Activated CD8-positive, alpha-beta memory T cell treated with anti-CD3 and anti-CD28 coated beads, Interleukin-2, amount 50 U/mL, for 24 hours (primary cell): ENCODE data around the gene INO80.
"Not testable (repeated sequence)": the region's sequence is repeated elsewhere in the genome, so short reads cannot be mapped to it uniquely, and the experiment has no call there.

Source experiments
- DNase-seq: peaks from one replicate; pipeline ENCODE4 v3.0.0-alpha.2; 2020; ENCODE audit errors: extremely low read depth

Gene INO80

DNA sequence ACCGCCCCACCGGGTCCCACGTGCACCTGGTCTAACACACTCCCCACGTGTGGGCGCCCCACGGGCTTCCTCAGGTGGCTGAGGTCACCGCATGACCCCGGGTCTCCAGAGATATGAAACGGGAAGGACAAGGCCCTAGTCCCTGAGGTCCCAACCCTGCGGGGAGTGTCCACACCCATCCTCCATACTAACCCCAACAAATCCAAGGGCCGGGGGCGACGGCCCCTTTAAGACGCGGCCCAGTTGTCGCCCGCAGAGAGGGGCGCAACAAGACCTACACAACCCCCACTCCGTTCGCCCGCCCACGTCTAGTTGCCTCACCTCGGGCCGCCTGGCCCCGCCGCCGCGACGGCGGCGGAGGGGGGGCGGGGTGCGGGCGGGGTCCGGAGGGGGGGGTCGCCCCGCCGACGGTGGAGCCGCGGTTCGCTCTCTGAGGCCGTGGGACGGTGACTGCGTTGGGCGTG, 396 bp downstream of the INO80 start:
- DNase-seq, result peak; percentile 19

DNA sequence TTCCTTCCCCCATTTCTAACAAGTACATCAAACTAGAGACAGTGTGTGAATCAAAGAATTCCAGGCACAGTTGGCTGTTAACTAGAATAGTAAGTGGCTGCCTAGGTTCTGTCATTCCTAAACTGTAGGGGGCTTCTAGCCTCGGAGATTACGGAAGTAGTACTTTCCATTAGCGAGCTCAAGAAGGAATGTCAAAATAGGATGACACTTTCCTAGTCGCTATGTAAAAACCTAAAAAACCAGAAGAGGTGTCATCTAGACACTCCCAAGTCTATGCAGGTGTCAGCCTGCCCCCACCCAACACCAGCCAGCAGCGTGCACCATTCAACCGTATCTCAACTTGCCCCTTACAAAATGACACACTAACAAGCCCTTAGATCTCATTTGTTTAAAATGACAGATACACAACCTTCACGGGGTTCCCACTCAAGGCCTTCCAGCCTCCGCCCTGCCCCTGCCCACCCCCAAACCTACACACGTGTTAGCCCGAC, 874 bp downstream of the INO80 start:
- peak; percentile 51 for DNase-seq

GRCh38 chr15:41106947-41107346, 9.1 kb downstream of the INO80 start:
- DNase-seq, result no peak

DNA sequence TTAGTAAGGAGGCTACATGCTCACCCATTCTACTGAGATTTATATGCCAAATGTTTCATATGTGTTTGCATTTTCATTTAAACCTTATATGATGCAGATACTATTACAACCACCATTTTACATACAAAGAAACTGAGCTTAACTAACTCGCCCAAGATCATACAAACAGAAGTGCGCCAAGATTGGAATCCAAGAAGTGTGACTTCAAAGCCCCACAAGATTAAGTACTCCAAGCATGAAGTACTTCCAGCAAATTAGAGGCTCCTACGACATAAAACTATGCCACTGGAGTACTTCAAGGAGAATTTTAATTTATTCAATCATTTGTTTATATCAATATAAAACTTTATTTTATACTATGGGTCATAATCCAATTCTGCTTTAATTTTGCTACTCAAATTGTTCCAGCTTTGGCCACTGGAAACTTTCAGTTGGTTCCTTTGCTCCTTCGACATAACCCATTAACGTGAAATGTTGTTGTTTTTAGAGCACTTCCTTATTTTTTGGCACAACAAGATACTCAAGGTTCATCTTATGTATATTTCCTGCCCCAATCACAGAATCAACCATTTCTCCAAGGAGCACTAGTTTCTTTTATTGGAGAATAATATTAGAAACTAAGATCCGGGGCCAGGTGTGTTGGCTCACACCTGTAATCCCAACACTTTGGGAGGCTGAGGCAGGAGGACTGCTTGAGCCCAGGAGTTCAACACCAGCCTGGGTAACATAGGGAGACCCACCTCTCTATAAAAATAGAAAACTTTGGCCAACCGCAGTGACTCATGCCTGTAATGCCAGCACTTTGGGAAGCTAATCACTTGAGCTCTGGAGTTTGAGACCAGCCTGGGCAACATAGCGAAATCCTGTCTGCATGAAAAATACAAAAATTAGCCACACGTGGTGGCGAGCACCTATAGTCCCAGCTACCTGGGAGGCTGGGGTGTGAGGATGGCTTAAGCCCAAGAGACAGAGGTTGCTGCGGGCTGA, 10.4 kb downstream of the INO80 start:
- DNase-seq, result no peak

- no peak for DNase-seq
Observed at GRCh38 chr15:41104234-41104633, 11.8 kb downstream of the INO80 start.

DNA sequence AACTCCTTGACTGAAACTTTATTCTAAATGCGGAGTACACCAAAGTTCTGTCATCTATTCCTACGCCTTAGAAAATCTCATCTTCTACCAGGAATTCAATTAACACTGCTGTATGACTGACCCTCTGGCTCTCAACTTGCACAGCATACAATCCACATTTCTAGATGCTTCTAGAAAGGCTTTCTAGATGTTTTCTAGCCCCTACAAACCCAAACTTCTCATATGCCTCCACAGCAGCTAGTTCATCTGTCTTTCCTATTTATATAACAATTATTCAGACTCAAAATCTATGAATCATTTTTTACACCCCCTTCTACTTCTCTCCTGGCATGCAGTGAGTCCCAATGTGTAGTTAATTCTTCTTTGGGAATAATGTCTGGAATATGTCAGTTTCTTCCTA, 13.2 kb downstream of the INO80 start:
- DNase-seq, result no peak

DNA sequence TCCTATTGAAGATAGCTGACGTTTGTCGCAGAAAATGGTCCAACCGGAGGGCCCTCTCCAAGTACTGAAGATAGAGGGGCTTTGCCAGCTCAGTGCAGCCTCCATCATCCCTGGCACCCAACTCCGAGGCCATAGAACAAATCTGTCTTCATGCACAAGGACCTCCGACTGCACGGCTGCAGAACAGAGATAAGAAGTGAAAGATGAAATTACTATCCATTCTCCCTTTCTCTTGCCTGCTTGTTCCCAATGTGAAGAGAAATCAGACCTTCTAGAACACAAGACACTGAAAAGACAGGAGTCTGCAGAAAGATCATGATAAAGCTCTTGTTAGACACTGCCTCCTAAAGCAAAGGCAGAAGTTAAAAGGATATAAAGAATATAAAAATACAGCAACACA, 19.9 kb downstream of the INO80 start:
- no peak for DNase-seq

GRCh38 chr15:41085029-41085428, 31.1 kb downstream of the INO80 start:
- DNase-seq, result no peak

DNA sequence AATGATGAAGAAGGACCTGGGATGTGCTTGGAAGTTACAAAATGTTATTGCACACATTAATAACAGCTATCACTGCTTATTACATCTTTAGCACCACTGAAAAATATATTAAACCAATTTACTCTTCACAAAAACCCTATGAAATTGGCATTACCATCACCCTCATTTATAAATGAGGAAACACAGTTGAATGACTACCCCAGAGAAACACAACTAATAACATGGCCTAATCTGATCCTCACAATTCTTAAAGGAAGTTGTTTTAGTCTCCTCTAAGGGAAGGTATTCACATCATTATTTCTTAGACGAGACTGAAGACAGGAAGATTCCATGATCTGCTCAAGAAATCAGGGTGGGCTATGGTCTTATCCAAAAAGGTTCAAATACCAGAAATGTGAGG, 35.9 kb downstream of the INO80 start:
- no peak for DNase-seq

- no peak for DNase-seq
Observed at GRCh38 chr15:41079717-41080116, 36.4 kb downstream of the INO80 start.

DNA sequence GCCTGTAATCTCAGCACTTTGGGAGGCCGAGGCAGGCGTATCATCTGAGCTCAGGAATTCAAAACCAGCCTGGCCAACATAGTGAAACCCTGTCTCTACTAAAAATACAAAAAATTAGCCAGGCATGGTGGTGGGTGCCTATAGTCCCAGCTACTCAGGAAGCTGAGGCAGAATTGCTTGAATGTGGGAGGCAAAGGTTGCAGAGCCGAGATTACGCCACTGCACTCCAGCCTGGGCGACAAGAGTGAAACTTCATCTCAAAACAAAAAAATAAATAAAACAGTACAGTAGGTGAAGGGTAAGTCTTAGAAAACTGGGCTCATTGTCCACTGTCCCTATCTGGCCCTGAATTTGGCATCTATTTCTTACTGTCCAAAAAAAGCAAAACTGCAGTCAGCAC, 37.2 kb downstream of the INO80 start:
- DNase-seq, result not testable (repeated sequence)

DNA sequence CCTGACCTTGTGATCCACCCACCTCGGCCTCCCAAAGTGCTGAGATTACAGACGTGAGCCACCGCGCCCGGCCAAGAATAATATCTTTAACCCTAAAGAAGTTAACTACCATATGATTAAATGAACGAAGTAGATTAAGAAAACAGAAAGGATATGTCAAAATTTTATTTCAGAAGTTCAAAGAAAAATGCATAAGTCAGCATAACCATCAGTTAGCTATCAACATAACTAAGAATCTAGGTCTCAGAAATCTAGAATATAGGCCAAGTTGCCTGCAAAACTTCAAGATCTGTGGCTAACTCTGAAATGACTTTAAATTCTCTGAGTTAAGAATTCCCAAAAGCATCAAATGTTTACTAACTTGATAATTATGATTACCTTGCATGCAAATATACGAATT, 38.0 kb downstream of the INO80 start:
- no peak for DNase-seq

- no peak for DNase-seq
Observed at GRCh38 chr15:41073028-41073427, 43.1 kb downstream of the INO80 start.

DNA sequence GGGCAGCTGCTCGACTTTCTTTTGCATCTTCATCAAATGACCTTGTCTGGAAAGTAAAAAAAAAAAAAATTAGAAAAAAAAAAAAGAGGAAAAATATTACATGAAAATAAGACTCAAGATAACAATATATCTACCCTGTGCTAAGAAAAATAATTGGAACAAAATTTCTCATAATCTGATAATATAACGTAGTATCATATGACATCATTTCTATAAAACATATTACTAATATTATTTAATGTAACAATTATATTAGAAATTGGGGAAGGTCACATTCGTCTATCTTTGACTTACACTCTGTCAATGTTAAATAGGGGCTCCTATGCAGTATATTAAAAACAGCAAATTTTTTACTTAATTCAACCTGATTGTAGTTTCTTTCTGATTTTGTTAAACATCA, 44.1 kb downstream of the INO80 start:
- DNase-seq, result no peak

DNA sequence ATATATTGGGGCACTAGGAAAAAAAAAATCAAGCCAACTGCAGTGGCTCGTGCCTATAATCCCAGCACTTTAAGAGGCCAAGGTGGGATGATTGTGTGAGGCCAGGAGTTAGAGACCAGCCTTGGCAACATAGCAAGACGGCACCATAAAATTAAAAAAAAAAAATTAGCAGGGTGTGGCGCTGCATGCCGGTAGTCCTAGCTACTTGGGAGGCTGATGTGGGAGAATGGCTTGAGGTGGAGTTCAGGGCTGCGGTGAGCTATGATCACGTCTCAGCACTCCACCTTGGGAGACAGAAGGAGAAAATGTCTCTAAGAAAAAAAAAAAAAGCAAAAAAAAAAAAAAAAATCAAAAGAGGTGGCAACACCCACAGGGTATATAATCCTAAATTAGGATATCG, 49.6 kb downstream of the INO80 start:
- DNase-seq, result no peak

- no peak for DNase-seq
Observed at GRCh38 chr15:41061667-41062066, 54.4 kb downstream of the INO80 start.

GRCh38 chr15:41060505-41060904, 55.6 kb downstream of the INO80 start:
- DNase-seq, result no peak

- no peak for DNase-seq
Observed at GRCh38 chr15:41056810-41057209, 59.3 kb downstream of the INO80 start.

GRCh38 chr15:41055706-41056105, 60.4 kb downstream of the INO80 start:
- no peak for DNase-seq

DNA sequence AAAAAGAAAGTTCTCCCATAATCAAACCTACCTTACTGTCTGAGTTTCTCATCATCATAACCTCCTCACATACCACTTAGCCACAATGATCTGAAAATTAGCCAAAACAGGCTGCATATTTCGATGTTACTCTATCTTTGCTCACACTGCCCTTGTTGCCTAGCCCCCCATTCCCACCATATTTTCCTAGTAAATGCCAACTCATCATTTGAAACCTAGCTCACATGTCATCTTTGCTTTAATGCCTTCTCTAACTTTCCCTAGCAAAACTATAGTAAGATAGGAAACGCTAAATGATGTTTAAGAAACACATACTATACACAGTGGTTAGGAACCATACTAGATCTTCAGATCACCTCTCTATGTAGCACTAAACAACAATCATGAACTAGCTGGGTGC, 64.9 kb downstream of the INO80 start:
- no peak for DNase-seq

GRCh38 chr15:41048852-41049251, 67.2 kb downstream of the INO80 start:
- DNase-seq, result no peak

GRCh38 chr15:41048397-41048796, 67.7 kb downstream of the INO80 start:
- no peak for DNase-seq

- DNase-seq, result no peak
Observed at GRCh38 chr15:41047474-41047873, 68.6 kb downstream of the INO80 start.
